GM19468 (cell line): Measurements from ENCODE around the gene ATP7A.
"Not testable (repeated sequence)": the region's sequence is repeated elsewhere in the genome, so short reads cannot be mapped to it uniquely, and the experiment has no call there.

Source experiments
- ATAC-seq: cut with Tn5 transposase; IDR thresholded peaks from one replicate; pipeline ENCODE4 v1.9.1; 2021; ENCODE audit warnings: mild to moderate bottlenecking, moderate library complexity, moderate number of reproducible peaks; ENCODE audit not compliant: unreplicated experiment; ENCODE audit errors: extremely low read depth

Gene ATP7A

GRCh38 chrX:77938083-77938680 lies 27.7 kb downstream of the ATP7A start:
- ATAC-seq = no peak

GRCh38 chrX:77945031-77945430 lies 34.5 kb downstream of the ATP7A start:
- not testable (repeated sequence) for ATAC-seq

GRCh38 chrX:77945910-77946545 lies 35.5 kb downstream of the ATP7A start:
- no peak for ATAC-seq

- no peak for ATAC-seq
Observed at GRCh38 chrX:77946571-77946970, 36.1 kb downstream of the ATP7A start.

- ATAC-seq = no peak
Observed at GRCh38 chrX:77949840-77950239, 39.3 kb downstream of the ATP7A start.

- ATAC-seq = no peak
Observed at GRCh38 chrX:77952173-77952572, 41.7 kb downstream of the ATP7A start.

- no peak for ATAC-seq
Observed at GRCh38 chrX:77953302-77953701, 42.8 kb downstream of the ATP7A start.

- no peak for ATAC-seq
Observed at GRCh38 chrX:77953708-77954107, 43.2 kb downstream of the ATP7A start.

GRCh38 chrX:77960567-77960966 lies 50.1 kb downstream of the ATP7A start:
- ATAC-seq = no peak

GRCh38 chrX:77961063-77961462 lies 50.6 kb downstream of the ATP7A start:
- ATAC-seq = no peak

GRCh38 chrX:77962068-77962902 lies 51.8 kb downstream of the ATP7A start:
- ATAC-seq = no peak

- no peak for ATAC-seq
Observed at GRCh38 chrX:77966361-77966760, 55.9 kb downstream of the ATP7A start.

- ATAC-seq = no peak
Observed at GRCh38 chrX:77967631-77968030, 57.1 kb downstream of the ATP7A start.

- no peak for ATAC-seq
Observed at GRCh38 chrX:77969538-77969937, 59.0 kb downstream of the ATP7A start, which contains the start of gene PGAM4. Gene PGAM4 (minus strand): TSS chrX:77969638. CDS start chrX:77969638, 0 bp downstream.

- ATAC-seq = no peak
Observed at GRCh38 chrX:77975755-77976154, 65.3 kb downstream of the ATP7A start.

GRCh38 chrX:77977095-77977494 lies 66.6 kb downstream of the ATP7A start:
- ATAC-seq = no peak

GRCh38 chrX:77977518-77977917 lies 67.0 kb downstream of the ATP7A start:
- ATAC-seq = no peak

GRCh38 chrX:77979870-77980269 lies 69.4 kb downstream of the ATP7A start:
- no peak for ATAC-seq

GRCh38 chrX:78011846-78012245 lies 101.4 kb downstream of the ATP7A start:
- no peak for ATAC-seq

- no peak for ATAC-seq
Observed at GRCh38 chrX:78019586-78020483, 109.3 kb downstream of the ATP7A start.
